Stomach smooth muscle (tissue), 2 donors: ENCODE results near the gene L3MBTL3.

Experiments
- H3K27ac ChIP-seq: one replicate; pipeline ENCODE4 v1.7.0; 2013; ENCODE audit warnings: mild to moderate bottlenecking, low read length, inconsistent platforms
- H3K27me3 ChIP-seq, 2 donors: one replicate each; pipeline ENCODE4 v1.7.0; 2013; ENCODE audit warnings: low read length in 2 of 2; ENCODE audit not compliant: insufficient read depth in 2 of 2, control insufficient read depth in 1 of 2
- H3K36me3 ChIP-seq, 2 donors: one replicate each; pipeline ENCODE4 v1.7.0; 2013; ENCODE audit warnings: low read length in 2 of 2; ENCODE audit not compliant: control insufficient read depth in 2 of 2, insufficient read depth in 2 of 2
- H3K4me1 ChIP-seq: one replicate; pipeline ENCODE4 v1.7.0; 2013; ENCODE audit warnings: low read length; ENCODE audit not compliant: control insufficient read depth, insufficient read depth
- H3K4me3 ChIP-seq, 2 donors: one replicate each; pipeline ENCODE4 v1.7.0; 2013; ENCODE audit warnings: low read length in 2 of 2
- H3K9ac ChIP-seq, 2 donors: one replicate each; pipeline ENCODE4 v1.7.0; 2013; ENCODE audit warnings: low read length in 2 of 2, mild to moderate bottlenecking in 1 of 2
- H3K9me3 ChIP-seq, 2 donors: one replicate each; pipeline ENCODE4 v1.7.0; 2013; ENCODE audit warnings: low read length in 2 of 2; ENCODE audit not compliant: control insufficient read depth in 2 of 2
- donor health status: healthy.
- donor health status: Pancreatic carcinoma.

The L3MBTL3 gene

GRCh38 chr6:130075879-130076460 is 57.6 kb downstream of the L3MBTL3 start:
- Histone ChIP-seq H3K27me3 (no peaks in the 10 kb centered on the region), H3K9me3 (no peaks in the 10 kb centered on the region), H3K36me3 (peaks cover 0 to 3% of the 10 kb centered on the region in 2 donors), H3K4me1 (no peaks in the 10 kb centered on the region), H3K27ac (no peak overlapping the region), H3K4me3 (no peak overlapping the region), H3K9ac (no peak overlapping the region)

GRCh38 chr6:130076512-130076911 is 58.1 kb downstream of the L3MBTL3 start:
- Histone ChIP-seq H3K9ac (no peak overlapping the region), H3K4me3 (no peak overlapping the region), H3K4me1 (no peaks in the 10 kb centered on the region), H3K27ac (no peak overlapping the region), H3K27me3 (no peaks in the 10 kb centered on the region), H3K9me3 (no peaks in the 10 kb centered on the region), H3K36me3 (peaks cover 0 to 3% of the 10 kb centered on the region in 2 donors)

- Histone ChIP-seq H3K4me1 (no peaks in the 10 kb centered on the region), H3K36me3 (no peaks in the 10 kb centered on the region), H3K9ac (no peak overlapping the region), H3K27me3 (no peaks in the 10 kb centered on the region), H3K9me3 (no peaks in the 10 kb centered on the region), H3K27ac (no peak overlapping the region), H3K4me3 (no peak overlapping the region)
Measured at GRCh38 chr6:130090796-130091195, 72.4 kb downstream of the L3MBTL3 start.

DNA sequence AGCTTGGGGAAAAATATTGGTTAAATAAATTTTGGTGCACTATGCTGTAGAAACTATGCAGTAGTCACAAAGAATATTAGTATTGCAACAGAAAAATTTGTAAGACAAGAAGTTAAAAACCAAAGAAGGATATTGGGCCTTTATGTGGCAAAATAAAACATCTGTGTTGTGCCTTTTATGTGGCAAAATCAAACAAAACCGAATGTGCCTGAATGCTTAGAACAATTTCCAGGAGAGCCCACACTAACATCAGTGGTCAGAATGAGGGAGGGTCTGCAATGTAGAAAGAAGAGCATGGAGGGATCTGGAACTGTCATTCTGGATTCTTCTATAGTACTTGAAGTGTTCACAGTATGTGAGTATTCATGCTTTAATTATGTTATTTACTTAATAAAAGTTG is 75.2 kb downstream of the L3MBTL3 start:
- Histone ChIP-seq H3K9me3 (no peaks in the 10 kb centered on the region), H3K36me3 (no peaks in the 10 kb centered on the region), H3K9ac (no peak overlapping the region), H3K4me1 (no peaks in the 10 kb centered on the region), H3K4me3 (no peak overlapping the region), H3K27me3 (no peaks in the 10 kb centered on the region), H3K27ac (no peak overlapping the region)

DNA sequence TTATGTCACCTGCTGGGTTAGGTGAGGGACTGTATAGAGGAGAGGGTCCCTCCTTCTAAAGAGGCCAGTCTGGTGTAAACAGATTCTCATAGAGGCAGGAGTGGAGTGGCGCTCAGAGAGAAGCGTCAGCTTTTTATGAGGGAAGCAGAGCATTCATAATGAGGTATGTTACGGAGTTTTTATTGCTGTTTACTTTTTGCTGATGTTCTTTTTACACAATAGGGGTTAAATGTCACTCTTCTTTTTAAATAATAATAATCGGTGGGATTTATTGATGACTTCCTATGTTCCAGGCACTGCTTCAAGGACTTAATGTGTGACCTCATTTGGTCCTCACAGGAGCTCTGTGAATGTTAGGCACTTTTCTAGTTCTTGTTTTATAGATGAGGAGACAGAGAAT is 79.9 kb downstream of the L3MBTL3 start:
- Histone ChIP-seq H3K9ac (no peak overlapping the region), H3K4me1 (no peaks in the 10 kb centered on the region), H3K36me3 (peaks cover 0 to 5% of the 10 kb centered on the region in 2 donors), H3K9me3 (no peaks in the 10 kb centered on the region), H3K27me3 (no peaks in the 10 kb centered on the region), H3K4me3 (no peak overlapping the region), H3K27ac (no peak overlapping the region)

GRCh38 chr6:130099119-130099518 is 80.7 kb downstream of the L3MBTL3 start:
- Histone ChIP-seq H3K4me1 (no peaks in the 10 kb centered on the region), H3K4me3 (no peak overlapping the region), H3K9ac (no peak overlapping the region), H3K36me3 (peaks cover 0 to 8% of the 10 kb centered on the region in 2 donors), H3K27me3 (no peaks in the 10 kb centered on the region), H3K27ac (no peak overlapping the region), H3K9me3 (no peaks in the 10 kb centered on the region)

DNA sequence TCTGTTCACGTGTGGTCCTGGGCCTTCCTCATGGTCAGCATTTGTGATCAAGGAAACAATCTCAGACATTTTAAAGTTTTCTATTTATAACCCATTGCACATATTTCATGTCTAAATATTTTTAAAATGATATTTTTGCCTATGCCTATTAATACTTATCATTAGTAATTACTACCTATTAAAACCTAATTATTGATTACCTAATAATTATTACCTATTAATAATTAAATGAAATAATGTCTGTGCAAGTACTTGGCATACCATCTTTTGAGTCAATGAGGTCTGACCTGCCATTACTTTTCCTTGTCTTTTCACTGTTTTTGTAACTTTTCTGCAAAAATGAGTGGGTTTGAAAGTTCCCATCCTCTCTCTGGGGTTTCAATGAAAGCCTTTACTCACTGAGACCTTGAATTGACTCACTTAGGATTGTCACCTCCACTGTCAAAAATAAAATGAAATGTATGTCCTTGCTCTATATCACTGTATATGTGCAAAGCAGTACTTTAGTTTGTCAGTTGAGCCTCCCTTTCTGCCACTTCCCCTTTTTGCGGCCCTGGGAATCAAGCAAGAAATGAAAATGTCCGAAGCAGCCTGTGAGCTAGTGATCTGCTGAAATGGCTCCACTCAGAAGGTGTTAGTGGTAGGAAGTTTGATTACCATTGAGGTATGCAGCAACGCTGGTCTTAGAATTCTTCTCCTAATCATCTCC is 87.8 kb downstream of the L3MBTL3 start:
- Histone ChIP-seq H3K9ac (no peak overlapping the region), H3K9me3 (no peaks in the 10 kb centered on the region), H3K4me1 (no peaks in the 10 kb centered on the region), H3K27me3 (no peaks in the 10 kb centered on the region), H3K27ac (no peak overlapping the region), H3K4me3 (no peak overlapping the region), H3K36me3 (peaks cover 0 to 9% of the 10 kb centered on the region in 2 donors)

DNA sequence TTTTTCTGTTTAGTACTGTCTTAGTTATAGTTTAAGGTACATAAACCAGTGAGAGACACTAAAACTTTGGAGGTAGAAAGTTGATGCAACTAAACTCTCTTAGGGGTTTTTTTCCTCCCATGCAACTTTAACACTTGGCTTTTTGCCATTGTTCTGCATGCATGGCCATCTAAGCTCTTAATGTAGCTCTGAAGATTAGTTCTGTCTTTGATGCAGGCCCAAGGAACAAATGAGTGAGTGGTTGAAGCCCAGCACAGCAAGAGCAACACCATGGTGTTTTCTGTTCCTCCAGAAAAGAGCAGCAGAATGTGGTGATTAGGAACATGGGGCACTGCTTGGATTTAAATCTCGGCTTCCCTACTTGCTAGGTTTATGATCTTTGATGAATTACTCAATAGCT is 89.3 kb downstream of the L3MBTL3 start:
- no peak overlapping the region for H3K4me3 ChIP-seq
- H3K27ac ChIP-seq, result no peak overlapping the region
- H3K4me1 ChIP-seq, result no peaks in the 10 kb centered on the region

GRCh38 chr6:130111031-130111430 is 92.7 kb downstream of the L3MBTL3 start:
- H3K9me3 ChIP-seq, result no peaks in the 10 kb centered on the region
- H3K4me1 ChIP-seq, result no peaks in the 10 kb centered on the region
- no peak overlapping the region for H3K4me3 ChIP-seq
- H3K36me3 ChIP-seq, result peaks cover 0 to 3% of the 10 kb centered on the region in 2 donors
- H3K27me3 ChIP-seq, result no peaks in the 10 kb centered on the region
- no peak overlapping the region for H3K27ac ChIP-seq
- no peak overlapping the region for H3K9ac ChIP-seq

More for the DNA sequence above, 89.3 kb downstream of the L3MBTL3 start:
- Histone ChIP-seq H3K9ac (no peak overlapping the region), H3K36me3 (peaks cover 0 to 7% of the 10 kb centered on the region in 2 donors), H3K9me3 (no peaks in the 10 kb centered on the region), H3K27me3 (no peaks in the 10 kb centered on the region)

DNA sequence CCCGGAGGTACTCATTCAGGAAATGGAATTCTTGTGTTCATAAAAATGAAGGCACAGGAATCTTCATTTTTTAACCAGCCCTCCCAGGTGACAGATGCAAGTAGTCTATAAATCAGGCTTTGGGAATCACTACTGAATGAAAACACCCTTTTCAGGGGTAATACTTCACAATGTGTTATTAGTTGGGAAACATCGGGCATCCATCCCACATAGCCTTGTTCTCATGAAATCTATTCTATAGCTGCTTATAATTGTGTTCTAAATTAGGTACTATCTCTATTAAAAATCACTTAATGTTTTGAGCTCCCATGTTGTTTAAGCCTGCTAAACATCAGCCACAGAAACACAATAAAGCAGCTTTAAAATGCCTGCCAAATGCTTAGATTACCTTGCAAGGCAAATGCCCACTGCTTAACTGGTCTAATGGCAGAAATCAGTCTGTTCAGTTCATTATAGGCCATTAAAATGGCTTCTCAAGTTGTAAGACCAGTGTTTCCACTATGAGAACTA is 94.9 kb downstream of the L3MBTL3 start:
- Histone ChIP-seq H3K4me3 (no peak overlapping the region), H3K27ac (no peak overlapping the region), H3K9ac (no peak overlapping the region), H3K9me3 (no peaks in the 10 kb centered on the region), H3K4me1 (no peaks in the 10 kb centered on the region), H3K36me3 (no peaks in the 10 kb centered on the region), H3K27me3 (no peaks in the 10 kb centered on the region)

DNA sequence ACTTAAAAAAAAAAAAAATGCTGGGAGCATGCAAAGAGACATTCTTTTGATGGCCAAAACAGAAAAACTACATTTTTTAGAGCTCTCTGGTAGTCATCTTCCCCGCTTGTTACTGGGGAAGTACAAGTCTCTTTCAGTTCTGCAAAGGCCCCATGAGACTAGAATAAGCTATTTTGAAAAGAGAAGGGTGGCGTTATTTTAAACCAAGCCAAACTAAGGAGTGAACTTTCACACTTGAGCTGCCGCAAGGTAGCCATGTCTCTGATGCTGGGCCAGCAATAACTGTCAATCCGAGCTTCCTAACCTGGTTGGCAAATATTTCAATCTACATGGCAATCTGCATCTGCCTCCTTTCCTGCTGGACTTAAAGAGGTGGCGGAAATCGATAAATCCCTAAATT is 96.7 kb downstream of the L3MBTL3 start:
- Histone ChIP-seq H3K27ac (no peak overlapping the region), H3K4me3 (no peak overlapping the region), H3K27me3 (no peaks in the 10 kb centered on the region), H3K4me1 (no peaks in the 10 kb centered on the region), H3K9me3 (no peaks in the 10 kb centered on the region), H3K36me3 (no peaks in the 10 kb centered on the region), H3K9ac (no peak overlapping the region)
